GM03348 (cell line): Measurements from ENCODE around the gene FUT4.
A peak's percentile ranks its signal among the peaks of the same experiment; 100 is the strongest.
"Not testable (repeated sequence)": the region's sequence is repeated elsewhere in the genome, so short reads cannot be mapped to it uniquely, and the experiment has no call there.

ENCODE experiments used
- DNase-seq: peaks from one replicate; pipeline ENCODE4 v3.0.0; 2012; ENCODE audit warnings: low spot score

Gene FUT4, protein sequence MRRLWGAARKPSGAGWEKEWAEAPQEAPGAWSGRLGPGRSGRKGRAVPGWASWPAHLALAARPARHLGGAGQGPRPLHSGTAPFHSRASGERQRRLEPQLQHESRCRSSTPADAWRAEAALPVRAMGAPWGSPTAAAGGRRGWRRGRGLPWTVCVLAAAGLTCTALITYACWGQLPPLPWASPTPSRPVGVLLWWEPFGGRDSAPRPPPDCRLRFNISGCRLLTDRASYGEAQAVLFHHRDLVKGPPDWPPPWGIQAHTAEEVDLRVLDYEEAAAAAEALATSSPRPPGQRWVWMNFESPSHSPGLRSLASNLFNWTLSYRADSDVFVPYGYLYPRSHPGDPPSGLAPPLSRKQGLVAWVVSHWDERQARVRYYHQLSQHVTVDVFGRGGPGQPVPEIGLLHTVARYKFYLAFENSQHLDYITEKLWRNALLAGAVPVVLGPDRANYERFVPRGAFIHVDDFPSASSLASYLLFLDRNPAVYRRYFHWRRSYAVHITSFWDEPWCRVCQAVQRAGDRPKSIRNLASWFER

DNA sequence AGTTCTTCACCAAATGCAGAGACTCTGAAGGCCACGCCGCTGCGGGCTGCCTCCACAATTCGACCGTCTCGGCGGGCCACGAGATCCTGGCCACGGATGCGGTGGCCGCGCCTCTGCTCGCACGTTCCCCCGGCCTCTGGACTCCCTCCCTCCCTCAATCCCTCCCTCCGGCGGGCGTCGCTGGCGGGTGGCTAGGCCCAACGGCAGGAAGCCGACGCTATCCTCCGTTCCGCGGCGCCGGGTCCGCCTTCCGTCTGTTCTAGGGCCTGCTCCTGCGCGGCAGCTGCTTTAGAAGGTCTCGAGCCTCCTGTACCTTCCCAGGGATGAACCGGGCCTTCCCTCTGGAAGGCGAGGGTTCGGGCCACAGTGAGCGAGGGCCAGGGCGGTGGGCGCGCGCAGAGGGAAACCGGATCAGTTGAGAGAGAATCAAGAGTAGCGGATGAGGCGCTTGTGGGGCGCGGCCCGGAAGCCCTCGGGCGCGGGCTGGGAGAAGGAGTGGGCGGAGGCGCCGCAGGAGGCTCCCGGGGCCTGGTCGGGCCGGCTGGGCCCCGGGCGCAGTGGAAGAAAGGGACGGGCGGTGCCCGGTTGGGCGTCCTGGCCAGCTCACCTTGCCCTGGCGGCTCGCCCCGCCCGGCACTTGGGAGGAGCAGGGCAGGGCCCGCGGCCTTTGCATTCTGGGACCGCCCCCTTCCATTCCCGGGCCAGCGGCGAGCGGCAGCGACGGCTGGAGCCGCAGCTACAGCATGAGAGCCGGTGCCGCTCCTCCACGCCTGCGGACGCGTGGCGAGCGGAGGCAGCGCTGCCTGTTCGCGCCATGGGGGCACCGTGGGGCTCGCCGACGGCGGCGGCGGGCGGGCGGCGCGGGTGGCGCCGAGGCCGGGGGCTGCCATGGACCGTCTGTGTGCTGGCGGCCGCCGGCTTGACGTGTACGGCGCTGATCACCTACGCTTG, at the start of gene FUT4:
Gene FUT4, plus strand, starts transcription at position 227 of the 951 bp plus-strand sequence. Its CDS starts 213 bp downstream, at position 440.
- peak; percentile 91 for DNase-seq

DNA sequence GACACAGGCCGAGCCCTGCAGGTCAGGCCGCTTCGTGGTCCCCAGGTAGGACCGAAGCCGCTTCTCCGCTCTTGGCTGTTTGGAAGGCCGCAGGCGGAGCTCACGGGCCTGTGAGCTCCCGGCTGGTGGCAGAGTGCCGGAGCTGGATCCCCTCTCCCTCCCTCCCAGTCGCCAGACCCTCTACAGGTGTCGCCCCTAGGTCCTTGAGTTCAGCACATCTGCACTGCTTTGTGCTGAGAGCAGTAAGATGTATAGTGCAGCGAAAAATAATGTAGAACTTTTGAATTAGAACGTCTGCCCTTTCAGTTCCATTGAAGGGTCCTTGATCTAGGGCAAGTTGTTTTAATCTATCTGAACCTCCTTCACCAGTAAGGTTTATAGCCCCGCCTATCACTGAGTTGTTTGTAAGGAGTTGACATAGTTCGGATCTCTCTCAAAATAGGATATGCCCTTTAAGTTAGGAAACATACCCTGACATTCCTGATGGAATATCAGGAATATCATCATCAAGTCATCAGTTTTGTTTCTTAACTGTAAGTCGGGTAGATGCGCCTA, 49.5 kb upstream of the FUT4 start:
- DNase-seq: no peak

DNA sequence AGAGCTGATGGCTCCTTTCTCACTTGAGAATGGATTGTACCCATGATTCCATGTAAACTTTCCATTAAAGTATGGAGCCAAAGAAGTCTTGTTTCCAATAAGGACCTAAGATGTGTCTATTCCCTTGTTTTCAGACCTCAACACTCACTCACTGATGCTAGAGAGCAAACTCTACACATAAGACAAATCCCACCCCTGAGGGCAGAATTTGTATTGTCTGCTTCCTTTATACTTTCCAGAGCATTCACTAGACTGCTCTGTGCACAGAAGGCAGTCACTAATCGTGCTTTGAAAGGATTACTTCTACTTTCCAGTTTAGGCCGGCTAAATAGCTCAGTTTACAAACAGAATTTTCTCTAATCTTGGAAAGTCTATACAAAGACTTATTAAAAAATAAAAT, 43.5 kb upstream of the FUT4 start:
- no peak for DNase-seq

DNA sequence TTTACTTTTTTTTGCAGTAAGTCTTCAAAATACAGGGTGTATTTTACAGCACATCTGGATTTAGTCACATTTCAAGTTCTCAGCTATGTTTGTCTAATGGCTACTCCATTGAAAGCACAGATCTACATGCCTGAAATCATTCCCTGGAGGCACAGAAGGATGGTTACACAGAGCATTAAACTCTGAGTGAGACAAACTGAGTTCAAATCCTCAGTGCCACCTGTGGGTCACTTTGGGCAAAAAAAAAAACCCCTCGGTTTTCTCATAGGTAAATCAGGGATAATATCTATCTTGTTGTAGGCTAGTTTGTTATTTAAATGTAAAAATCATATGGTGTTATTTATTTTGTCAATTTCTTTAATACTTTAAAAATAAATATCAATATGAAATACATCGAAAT, 42.2 kb upstream of the FUT4 start:
- no peak for DNase-seq

DNA sequence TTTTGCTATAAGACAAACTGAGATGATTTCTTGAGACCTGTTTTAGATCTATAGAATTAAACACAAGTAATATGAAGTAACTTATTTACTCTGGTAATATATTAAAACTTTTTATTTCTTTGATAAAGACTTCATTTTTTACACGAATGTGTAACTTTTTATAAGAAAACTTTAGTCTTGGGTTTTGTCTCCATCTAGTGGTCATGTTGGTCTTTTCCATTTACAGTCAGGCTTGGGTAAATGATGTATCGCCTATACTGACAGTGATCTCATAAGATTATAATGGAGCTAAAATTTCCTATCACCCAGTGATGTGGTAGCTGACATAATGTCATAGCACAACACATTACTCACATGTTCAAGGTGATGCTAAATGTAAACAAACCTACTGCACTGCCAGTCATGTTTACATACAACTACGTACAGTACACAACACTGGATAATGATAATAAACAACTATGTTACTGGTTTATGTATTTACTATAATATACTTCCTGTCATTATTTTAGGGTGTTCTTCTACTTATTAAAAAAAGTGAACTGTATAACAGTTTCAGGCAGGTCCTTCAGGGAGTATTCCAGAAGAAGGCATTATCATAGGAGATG, 38.9 kb upstream of the FUT4 start:
- DNase-seq: peak; percentile 58

DNA sequence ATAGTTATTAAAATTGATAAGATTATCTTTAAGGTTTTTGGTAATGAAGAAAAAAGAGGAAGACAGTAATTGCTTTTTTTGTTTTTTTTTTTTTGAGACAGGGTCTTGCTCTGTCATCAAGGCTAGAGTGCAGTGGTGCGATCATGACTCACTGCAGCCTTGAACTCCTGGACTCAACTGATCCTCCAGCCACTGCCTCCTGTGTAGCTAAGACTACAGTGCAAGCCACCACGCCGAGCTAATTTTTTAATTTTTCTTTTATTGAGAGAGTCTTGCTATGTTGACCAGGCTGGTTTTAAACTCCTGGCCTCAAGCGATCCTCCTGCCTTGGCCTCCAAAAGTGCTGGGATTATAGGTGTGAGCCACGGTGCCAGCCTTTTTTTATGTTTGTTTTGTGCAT, 37.2 kb upstream of the FUT4 start:
- DNase-seq: not testable (repeated sequence)

DNA sequence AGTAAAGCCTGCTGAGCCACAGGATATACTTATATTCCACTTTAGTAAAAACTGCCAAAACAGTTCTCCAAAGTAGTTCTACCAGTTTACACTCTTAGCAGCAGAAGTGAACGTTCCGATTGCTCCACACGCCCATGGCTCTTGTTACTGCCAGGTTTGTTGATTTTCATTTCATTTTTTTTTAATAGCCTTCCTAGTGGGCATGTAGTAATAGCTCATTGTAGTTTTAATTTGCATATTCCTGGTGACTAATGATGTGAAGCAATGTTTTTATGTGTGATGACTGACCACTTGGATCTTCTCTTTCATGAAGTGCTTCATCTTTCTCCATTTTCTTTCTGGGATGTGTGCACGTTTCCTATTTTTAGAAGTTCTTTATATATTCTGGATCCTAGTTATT, 36.2 kb upstream of the FUT4 start:
- no peak for DNase-seq

DNA sequence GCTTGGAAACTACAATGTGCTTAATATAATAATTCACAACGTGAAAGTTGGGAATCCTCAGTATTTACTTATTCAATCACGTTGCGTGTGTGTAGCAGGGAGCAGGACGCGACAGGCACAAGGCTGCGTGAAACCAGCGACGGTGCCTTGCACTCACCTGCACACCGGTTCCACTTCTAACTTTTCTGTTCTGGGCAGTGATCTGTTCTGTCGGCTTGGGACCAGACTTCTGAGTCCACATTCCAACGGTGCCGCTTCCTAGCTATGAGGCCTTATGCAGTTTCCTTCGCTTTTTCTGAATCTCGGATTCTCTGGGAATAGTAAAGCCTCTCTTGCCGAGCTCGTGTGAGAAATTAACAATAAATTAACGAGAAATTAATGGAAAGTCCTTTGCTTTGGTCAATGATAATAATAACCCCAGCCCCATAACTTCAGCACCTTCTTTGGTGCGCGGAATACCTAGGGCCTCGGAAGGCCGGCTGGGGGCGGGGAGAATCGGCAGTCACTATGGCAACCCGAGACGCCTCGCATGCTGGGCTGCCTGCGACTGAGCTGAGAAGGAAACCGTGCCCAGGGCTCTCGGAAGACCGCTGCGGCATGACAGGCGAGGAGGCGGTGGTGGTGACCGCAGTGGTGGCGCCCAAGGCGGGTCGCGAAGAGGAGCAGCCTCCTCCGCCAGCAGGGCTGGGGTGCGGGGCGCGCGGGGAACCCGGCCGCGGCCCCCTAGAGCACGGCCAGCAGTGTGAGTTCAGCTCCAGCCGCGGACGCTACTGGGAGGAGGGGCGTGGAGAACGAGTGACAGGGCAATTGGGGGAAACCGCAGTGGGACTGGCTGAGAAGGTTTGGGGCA, 31.6 kb upstream of the FUT4 start, which contains the start of gene C11orf97:
Gene C11orf97, plus strand, starts transcription at position 530 of the 850 bp plus-strand sequence. Its CDS starts 68 bp downstream, at position 598.
- DNase-seq: peak; percentile 76

DNA sequence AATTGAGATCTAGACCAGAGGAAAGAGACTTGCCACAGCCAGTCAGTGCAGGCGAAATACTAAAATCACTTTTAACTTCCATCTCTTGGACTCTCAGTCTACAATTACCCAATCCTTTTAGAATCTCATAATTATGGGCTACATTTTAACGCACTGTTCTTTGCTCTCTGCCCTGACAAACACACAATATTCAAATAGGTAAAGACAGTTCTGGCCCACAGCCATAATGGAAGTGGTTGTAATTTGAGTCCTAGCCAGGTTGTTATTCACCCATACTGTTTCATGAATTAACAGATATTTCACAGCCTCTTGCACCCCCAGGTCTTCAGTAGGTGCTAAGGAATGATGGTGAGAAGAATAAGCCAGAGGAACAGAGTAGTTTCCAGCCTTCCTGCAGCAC, 30.6 kb upstream of the FUT4 start:
- DNase-seq: no peak

DNA sequence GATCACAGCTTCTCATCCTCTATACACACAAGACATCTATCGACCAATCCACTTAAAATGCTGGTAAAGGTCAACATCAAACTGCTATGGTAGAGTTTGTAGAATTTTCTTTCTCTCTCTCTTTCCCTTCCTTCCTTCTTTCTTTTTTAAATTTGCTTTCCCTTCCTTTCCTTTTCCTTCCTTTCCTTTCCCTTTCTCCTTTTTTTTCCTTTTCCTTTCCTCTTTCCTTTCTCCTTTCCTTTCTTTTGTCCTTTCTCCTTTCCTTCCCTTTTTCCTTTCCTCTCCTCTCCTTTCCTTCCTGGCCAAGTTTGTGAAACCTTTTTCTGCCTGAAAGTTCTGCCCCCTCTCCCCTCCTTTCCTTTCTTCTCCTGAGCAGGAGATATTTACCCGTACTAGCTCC, 28.3 kb upstream of the FUT4 start:
- DNase-seq: no peak

DNA sequence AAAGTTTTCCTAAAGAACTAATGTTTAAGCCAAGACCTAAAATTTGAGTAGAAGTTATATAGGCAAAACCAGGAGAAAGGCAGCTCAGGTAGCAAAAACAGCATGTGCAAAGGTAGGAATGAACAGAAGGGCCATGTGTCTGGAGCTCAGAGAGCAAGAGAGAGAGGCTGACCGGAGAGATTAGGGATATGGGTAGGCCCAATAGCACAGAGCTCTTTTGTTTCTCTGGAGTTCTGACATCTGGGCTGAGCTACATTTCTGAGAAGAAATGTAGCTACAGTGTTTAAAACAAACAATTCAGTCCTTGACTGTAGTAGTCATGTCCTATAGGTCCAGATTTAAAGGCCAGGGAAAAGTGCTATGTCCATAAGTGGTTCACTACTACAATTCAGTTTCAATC, 27.0 kb upstream of the FUT4 start:
- DNase-seq: no peak

DNA sequence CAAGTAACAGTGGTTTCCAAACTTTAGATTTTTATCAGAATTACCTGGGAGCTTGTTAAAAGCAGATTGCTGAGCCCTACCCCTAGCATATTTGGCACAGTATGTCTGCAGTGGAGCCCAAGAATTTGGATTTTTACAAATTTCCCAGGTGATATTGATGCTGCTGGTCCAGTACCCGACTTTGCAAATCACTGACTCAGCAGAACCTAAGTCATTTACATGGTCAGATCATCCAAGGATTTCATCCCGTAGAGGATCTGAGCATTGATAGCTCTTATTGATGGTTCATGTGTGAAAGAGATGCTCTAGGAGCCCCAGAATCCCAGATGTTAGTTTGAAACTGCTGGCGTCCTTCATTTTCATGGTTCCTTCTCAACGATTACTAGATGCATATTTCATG, 25.4 kb upstream of the FUT4 start:
- no peak for DNase-seq

DNA sequence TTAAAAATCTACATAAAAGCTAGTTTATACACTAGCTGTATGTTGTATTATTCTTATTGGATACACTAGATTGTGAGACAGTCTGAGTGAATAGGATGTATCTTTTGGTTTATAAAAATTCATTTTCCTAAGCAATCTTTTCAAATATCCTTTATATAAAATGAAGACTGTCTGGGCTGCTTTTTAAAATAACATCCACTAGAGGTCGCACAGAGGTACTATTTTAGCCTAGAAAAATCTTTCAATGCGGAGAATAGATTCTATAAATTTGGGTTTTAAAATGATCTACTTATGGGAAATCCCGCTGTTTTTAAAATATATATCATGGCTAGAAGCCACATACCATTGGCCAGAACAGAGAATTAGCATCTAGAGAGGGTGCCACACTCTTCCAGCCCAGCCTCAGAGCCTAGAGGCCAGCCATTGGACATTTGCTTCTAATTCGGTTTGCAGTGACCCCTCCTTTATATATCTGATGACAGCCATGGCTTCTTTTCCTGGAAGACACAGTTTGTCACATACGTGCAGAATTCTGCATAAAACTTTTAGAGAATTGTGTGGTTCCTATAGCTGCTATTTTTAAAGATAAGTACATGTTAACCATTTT, 24.1 kb upstream of the FUT4 start:
- DNase-seq: peak; percentile 40

DNA sequence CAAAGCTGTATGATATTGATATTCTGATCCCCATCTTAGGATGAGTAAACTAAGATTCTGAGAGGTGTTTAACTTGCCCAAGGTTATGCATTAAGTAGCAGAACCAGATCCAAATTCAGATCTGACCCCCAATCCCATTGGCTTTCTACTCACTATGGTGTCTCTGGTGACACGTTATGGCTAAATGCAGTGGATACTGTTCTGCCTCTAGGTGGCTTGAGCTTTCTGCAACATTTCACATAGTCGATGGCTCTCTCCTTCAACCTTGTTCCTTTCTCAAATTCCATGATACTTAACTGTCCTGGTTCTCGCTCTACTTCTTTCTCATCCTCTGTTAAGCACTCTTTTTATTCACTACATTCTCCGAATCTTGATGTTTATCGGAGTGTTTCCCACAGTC, 22.0 kb upstream of the FUT4 start:
- peak; percentile 44 for DNase-seq

DNA sequence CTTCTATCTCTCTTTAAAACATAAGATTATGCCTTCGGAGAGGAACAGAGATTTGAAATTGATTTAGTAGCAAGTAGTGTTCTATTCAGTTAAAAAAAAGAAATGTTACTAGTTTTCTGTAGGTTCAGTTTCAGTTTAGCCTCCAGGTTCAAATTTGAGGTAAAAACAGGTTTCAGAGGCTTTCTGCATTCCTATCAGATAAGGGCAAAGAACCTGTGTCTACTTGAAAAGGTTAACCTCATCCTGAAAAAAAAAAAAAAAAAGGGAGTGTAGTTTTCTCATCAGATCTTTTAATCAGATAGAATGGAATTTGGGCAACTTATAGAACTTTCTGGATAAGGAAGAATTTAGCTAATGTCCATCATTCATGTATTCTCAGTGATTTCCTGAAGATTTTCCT, 19.4 kb upstream of the FUT4 start:
- no peak for DNase-seq

DNA sequence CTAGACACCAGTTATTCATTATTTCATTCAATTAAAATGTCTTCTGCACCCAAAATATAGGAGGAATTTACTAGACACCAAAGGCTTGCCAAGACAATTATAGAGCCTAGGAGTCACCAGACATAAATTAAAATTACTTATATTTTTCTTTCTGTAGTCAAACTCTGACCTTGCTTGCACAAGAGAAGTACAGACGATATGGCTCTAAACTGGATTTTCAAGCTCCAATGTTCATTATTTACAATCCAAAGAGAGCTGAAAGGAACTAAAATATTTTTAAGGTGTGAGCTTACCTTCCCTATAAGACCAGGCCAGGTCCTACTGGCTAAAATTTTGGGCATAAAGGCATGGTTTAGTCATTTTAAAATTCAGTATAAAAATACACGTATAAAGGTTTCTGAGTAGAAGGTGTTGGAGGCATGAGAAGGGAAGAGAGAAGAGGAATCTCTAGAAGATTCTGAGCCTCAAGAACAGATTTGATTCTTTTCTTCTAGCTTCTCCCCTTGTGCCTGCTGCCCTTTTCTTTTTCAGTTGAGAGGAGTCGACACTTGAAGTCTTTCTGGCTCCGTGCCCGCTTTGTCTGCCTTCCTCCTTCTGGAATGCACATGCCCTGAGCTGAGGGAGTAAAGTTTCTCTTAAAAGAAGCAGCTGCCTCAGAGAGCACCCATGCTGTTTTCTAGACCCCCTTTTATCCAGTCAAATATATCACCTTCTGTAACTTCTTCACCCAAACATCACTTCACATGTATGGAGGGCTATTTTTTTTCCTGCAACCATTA, 18.0 kb upstream of the FUT4 start:
- DNase-seq: peak; percentile 58

DNA sequence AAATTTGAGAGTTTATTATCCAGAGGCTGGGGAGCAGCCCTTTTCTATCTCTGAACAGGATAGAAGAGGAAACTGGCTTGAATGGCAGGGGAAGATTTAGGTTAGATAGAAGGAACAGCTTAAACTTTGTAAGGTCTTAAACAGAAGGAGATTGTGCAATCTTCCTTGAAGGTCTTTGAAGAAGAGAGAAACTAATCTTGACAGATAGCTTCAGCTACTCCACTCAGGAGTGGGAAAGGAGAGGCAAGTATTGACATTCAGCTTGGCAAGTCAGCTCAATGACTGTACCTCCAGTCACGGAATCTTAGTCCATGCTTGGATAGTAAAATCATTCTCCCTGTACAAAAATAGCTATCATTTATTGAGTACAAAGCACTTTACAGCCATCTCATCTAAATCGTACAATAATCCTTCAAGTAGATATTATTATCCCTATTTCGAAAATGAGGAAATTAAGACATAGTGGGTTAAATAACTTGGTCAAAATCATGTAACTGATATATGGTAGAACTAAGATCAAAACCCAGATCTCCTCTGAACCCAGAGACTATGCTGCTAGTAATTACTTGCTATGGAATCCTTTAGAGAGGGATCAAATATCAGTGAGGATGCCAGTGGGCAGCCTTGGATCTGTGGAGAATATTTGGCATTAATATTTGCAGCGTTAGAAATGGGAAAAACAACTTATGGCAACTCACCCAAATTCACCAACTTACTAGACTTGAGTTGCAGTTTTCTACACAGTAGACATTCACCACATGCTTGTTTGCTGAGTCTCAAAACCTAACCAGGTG, 16.9 kb upstream of the FUT4 start:
- no peak for DNase-seq

DNA sequence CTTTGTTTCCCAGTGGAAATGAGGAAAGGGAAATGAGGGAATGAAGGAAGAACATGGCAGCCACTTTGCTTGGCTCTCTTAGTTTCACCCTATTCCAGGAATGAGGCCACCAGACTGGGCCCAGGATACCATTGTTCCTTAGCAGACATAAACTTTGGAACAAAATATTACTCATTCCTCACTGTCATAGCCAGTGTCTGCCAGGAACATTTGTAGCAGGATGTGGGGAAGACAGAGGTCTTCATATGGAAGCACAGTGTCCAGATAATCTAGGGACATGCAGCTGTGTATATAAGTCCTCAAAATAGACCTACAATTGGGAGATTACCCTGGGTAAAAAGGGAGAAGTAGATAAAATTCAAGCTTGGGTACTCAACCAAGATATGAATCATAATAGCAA, 15.2 kb upstream of the FUT4 start:
- DNase-seq: no peak

DNA sequence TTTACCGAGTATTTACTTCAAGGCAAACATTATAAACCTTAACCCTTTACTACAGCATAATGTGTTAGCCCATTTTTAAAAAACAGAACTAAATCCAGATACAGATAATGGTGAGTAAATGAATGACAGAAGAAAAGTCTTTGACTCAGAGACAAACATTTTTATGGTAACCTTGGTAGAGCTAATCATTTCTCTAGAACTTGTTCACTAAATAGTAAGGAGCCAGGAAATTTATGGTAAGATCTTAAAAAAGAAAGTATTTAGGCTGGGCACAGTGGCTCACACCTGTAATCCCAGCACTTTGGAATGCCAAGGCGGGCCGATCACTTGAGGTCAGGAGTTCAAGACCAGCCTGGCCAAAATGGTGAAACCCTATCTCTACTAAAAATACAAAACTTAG, 11.5 kb upstream of the FUT4 start:
- DNase-seq: no peak
